ENCODE results near the gene PNLIPRP3. TPM values are rescaled to one million over a fixed set of nuclear protein-coding genes. Genes with fewer than 3 reads are reported as not detected.

PNLIPRP3 gene
- total and polyA plus RNA-seq, 9 of the 15 experiments (the other 6 are each of a cell fraction or from before 2014, with no cell fraction given): not detected

- TF ChIP-seq ELF4 (CRISPR knock-in tag; IDR thresholded peaks at IDR 0.05) (no peak), NKRF (IDR thresholded peaks at IDR 0.05; ENCODE audit: borderline replicate concordance) (no peak), TBP (optimal IDR thresholded peaks at IDR 0.05; ENCODE audit: low read depth, low read length) (no peak)
These were observed 60.1 kb downstream of the PNLIPRP3 start (continued) for GRCh38 chr10:116487522-116488430.

GRCh38 chr10:116489460-116489859 lies 61.8 kb downstream of the PNLIPRP3 start:
- Histone ChIP-seq H3K4me3 (no peak overlapping the region), H3K9ac (ENCODE audit: insufficient read depth in 1 of 2, low read depth in 2 of 2, low read length in 2 of 2) (no peak overlapping the region), H3K27ac (ENCODE audit: extremely low read depth, low read depth, low read length) (no peak overlapping the region), H3K4me1 (replicated peaks in 1 of 2; ENCODE audit: control insufficient read depth in 2 of 2, insufficient read depth in 2 of 2, low read length in 2 of 2) (no peaks in the 10 kb centered on the region), H3K27me3 (ENCODE audit: control insufficient read depth in 2 of 2, insufficient read depth in 2 of 2, low read length in 2 of 2) (no peaks in the 10 kb centered on the region), H3K9me1 (ENCODE audit: control insufficient read depth, insufficient read depth, low read length) (no peaks in the 10 kb centered on the region), H4K20me1 (replicated peaks; ENCODE audit: control insufficient read depth, insufficient read depth, low read length) (no peaks in the 10 kb centered on the region), H2AFZ (ENCODE audit: low read depth, low read length) (no peak overlapping the region), H3K9me3 (replicated peaks; ENCODE audit: control insufficient read depth, insufficient read depth, low read depth, low read length) (no peaks in the 10 kb centered on the region), H3K79me2 (ENCODE audit: control insufficient read depth, insufficient read depth, low read length) (no peaks in the 10 kb centered on the region), H3K36me3 (ENCODE audit: control insufficient read depth, insufficient read depth, low read length) (no peaks in the 10 kb centered on the region), H3K4me2 (ENCODE audit: insufficient read depth, low read length) (no peak overlapping the region)
- intact Hi-C loops (cut with micrococcal nuclease) (no loop called here), in situ Hi-C loops (cut with MboI) (no loop called here)
- FAIRE-seq (no peak), DNase-seq (ENCODE audit: extremely low read depth in 1 of 4, low spot score in 3 of 4) (no peak), ATAC-seq (no peak)
- ChIA-PET POLR2A (no interaction called here), CTCF (ENCODE audit: low intra/inter-chr PET ratio) (no interaction called here)
- WGBS (ENCODE audit: insufficient coverage, low coverage, missing lambda C conversion rate): 5% methylated on average over 2 of the region's 2 CpGs
- BruUV-seq (replicated peaks): no TSS peak
- TF ChIP-seq E2F4 (CRISPR knock-in tag; IDR thresholded peaks at IDR 0.05; ENCODE audit: low read depth) (no peak), FOXJ3 (CRISPR knock-in tag; IDR thresholded peaks at IDR 0.05) (no peak), ZFP1 (CRISPR knock-in tag; IDR thresholded peaks at IDR 0.05) (no peak), MEIS2 (IDR thresholded peaks at IDR 0.05; ENCODE audit: partially characterized antibody) (no peak), PREB (CRISPR knock-in tag; IDR thresholded peaks at IDR 0.05) (no peak), SMARCA5 (IDR thresholded peaks at IDR 0.05) (no peak), PHF20 (IDR thresholded peaks at IDR 0.05; ENCODE audit: partially characterized antibody) (no peak)

Data from K562 (cell line).